H1 (cell line): ENCODE results near the gene SPOCK1. TPM values are rescaled to one million over a fixed set of nuclear protein-coding genes. Genes with fewer than 3 reads are reported as not detected.

ENCODE experiments used
- BACH1 ChIP-seq: IDR thresholded peaks from 2 replicates; pipeline ENCODE4 v1.6.1; 2012; ENCODE audit warnings: low read length, improper control_type of control experiment
- CBX5 ChIP-seq: fragments of 300-800, 300-1000 bp; sonication (generic); IDR thresholded peaks from 2 replicates; pipeline ENCODE4 v1.7.1; 2016; ENCODE audit warnings: antibody characterized with exemption, low read length, low read depth
- CHD7 ChIP-seq: fragments of 300-600 bp; sonication (generic); IDR thresholded peaks from 2 replicates; pipeline ENCODE4 v1.7.1; 2012; ENCODE audit warnings: low read length, moderate library complexity, mild to moderate bottlenecking, inconsistent platforms; ENCODE audit not compliant: insufficient replicate concordance
- HDAC6 ChIP-seq: IDR thresholded peaks from one replicate; pipeline ENCODE4 v1.7.1; 2012; ENCODE audit warnings: low read depth, mild to moderate bottlenecking, inconsistent platforms, low read length, moderate library complexity
- MAFK ChIP-seq: IDR thresholded peaks from 2 replicates; pipeline ENCODE4 v1.6.1; 2012; ENCODE audit warnings: low read depth, mild to moderate bottlenecking, improper control_type of control experiment, low read length
- NANOG ChIP-seq: IDR thresholded peaks from 2 replicates; pipeline ENCODE4 v1.6.1; 2011; ENCODE audit warnings: low read length, low read depth, mild to moderate bottlenecking, inconsistent platforms; ENCODE audit not compliant: insufficient read depth, poor library complexity, severe bottlenecking
- NRF1 ChIP-seq: IDR thresholded peaks from 2 replicates; pipeline ENCODE4 v1.6.1; 2011; ENCODE audit warnings: mild to moderate bottlenecking, low read depth, low read length, improper control_type of control experiment
- POU5F1 ChIP-seq: IDR thresholded peaks from 2 replicates; pipeline ENCODE4 v1.6.1; 2011; ENCODE audit warnings: low read depth, mild to moderate bottlenecking, low read length, moderate library complexity
- RBBP5 ChIP-seq: IDR thresholded peaks from 2 replicates; pipeline ENCODE4 v1.7.1; 2012; ENCODE audit warnings: low read depth, mild to moderate bottlenecking, inconsistent platforms, low read length, moderate library complexity, borderline replicate concordance
- SIN3A ChIP-seq, 2 experiments: IDR thresholded peaks in 1 of 2; conservative IDR thresholded peaks in 1 of 2; 2 replicates each; pipeline ENCODE4 v1.6.1; 2011 to 2012; ENCODE audit warnings: low read length in 2 of 2, improper control_type of control experiment in 1 of 2, low read depth in 1 of 2, mild to moderate bottlenecking in 1 of 2
- SP4 ChIP-seq: IDR thresholded peaks from 2 replicates; pipeline ENCODE4 v1.6.1; 2012; ENCODE audit warnings: low read length, inconsistent platforms
- polyA plus RNA-seq, 7 experiments: library from polyadenylated mRNA; depleted of rRNA in 3 of 7; stranded (reverse) in 5 of 7; unstranded in 2 of 7; fragments of >200 nt in 5 of 7; fragments of 200-250 nt in 2 of 7; gene quantifications; 1 replicate in 5 of 7; 2 replicates in 1 of 7; 4 replicates in 1 of 7; pipeline versions ENCODE4 v1.2.1 to v1.2.3, GENCODE V29; 2011 to 2013; ENCODE audit warnings: missing spikeins in 2 of 7, mixed read lengths in 2 of 7
- total RNA-seq: library from RNA; stranded (reverse); fragmentation: NEBNext Ultra II Directional; extraction: Animal tissue kit (Norgen Biotek cat#: 25700); gene quantifications from 2 replicates; pipeline ENCODE4 v1.2.1, GENCODE V29; 2021
- TF ChIP-seq, protein P1 (sequence below): IDR thresholded peaks from 2 replicates; pipeline ENCODE4 v1.6.1; 2011; ENCODE audit warnings: low read depth, mild to moderate bottlenecking, low read length; ENCODE audit not compliant: insufficient read depth

SPOCK1 gene
- total and polyA plus RNA-seq, 2 of the 8 experiments (the other 6 are each of a cell fraction or from before 2014, with no cell fraction given) = 6.9 to 18.1 TPM

DNA sequence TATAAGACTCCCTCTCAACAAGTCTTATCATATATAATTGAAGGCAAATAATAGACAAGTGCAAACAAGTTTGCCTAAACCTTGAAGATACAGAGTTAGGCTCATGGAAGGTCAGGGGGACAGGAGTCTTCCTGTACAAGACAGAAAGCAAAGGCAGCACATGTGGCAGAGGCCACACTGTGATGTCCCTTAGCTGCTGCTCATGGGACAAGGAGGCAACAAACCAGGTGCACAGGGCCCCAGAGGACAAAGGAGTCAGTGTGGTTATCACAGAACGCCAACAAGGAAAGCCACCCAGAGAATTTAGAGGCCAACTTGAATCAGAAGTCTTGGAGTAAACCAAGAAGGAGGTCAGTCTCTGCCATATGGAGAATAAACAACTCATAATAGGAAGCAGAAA lies 444.8 kb downstream of the SPOCK1 start (continued):
- TF ChIP-seq CHD7 (no peak), BACH1 (no peak), POU5F1 (no peak), RBBP5 (no peak), CBX5 (no peak), HDAC6 (no peak), NRF1 (no peak), SIN3A (conservative IDR thresholded peaks at IDR 0.05 in 1 of 2, IDR thresholded peaks at IDR 0.05 in 1 of 2; ENCODE audit: low read depth in 1 of 2, low read length in 2 of 2) (no peak), MAFK (no peak), SP4 (no peak), NANOG (no peak)
- TF ChIP-seq, protein P1, sequence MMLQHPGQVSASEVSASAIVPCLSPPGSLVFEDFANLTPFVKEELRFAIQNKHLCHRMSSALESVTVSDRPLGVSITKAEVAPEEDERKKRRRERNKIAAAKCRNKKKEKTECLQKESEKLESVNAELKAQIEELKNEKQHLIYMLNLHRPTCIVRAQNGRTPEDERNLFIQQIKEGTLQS = no peak
